NCI-H510A treated with DMSO at 0.1 percent for 48 hours (cell line): ENCODE results near the gene CHAC1.
"Not testable (repeated sequence)": the region's sequence is repeated elsewhere in the genome, so short reads cannot be mapped to it uniquely, and the experiment has no call there.

Source experiments
- DNase-seq: peaks from one replicate; lab custom pipeline; 2025; lab: John Stamatoyannopoulos, UW

The CHAC1 gene

GRCh38 chr15:40937762-40938535 is 15.3 kb upstream of the CHAC1 start:
- DNase-seq: no peak

GRCh38 chr15:40938536-40938870 is 14.8 kb upstream of the CHAC1 start:
- no peak for DNase-seq

- DNase-seq: no peak
Observed at GRCh38 chr15:40940296-40940801, 12.9 kb upstream of the CHAC1 start.

GRCh38 chr15:40941068-40941527 is 12.2 kb upstream of the CHAC1 start:
- DNase-seq: no peak

- peak; percentile 60 for DNase-seq
Observed at GRCh38 chr15:40941528-40942336, 11.5 kb upstream of the CHAC1 start.

- no peak for DNase-seq
Observed at GRCh38 chr15:40942337-40942854, 10.9 kb upstream of the CHAC1 start.

- no peak for DNase-seq
Observed at GRCh38 chr15:40942878-40943277, 10.4 kb upstream of the CHAC1 start.

GRCh38 chr15:40943764-40944365 is 9.4 kb upstream of the CHAC1 start:
- DNase-seq: no peak

GRCh38 chr15:40944510-40945296 is 8.6 kb upstream of the CHAC1 start:
- no peak for DNase-seq

GRCh38 chr15:40948706-40949473 is 4.4 kb upstream of the CHAC1 start:
- no peak for DNase-seq

GRCh38 chr15:40949756-40950207 is 3.5 kb upstream of the CHAC1 start:
- no peak for DNase-seq

GRCh38 chr15:40951764-40952163 is 1.5 kb upstream of the CHAC1 start:
- no peak for DNase-seq

GRCh38 chr15:40952301-40952900 is 870 bp upstream of the CHAC1 start:
- DNase-seq: no peak

- DNase-seq: no peak
Observed at GRCh38 chr15:40953713-40954074, 423 bp downstream of the CHAC1 start.

GRCh38 chr15:40954158-40954848 is 1.0 kb downstream of the CHAC1 start:
- not testable (repeated sequence) for DNase-seq

GRCh38 chr15:40955141-40955903 is 2.1 kb downstream of the CHAC1 start:
- DNase-seq: no peak

- no peak for DNase-seq
Observed at GRCh38 chr15:40955930-40956540, 2.8 kb downstream of the CHAC1 start.

GRCh38 chr15:40956541-40956982 is 3.3 kb downstream of the CHAC1 start:
- DNase-seq: no peak
